NCI-H524 treated with DMSO at 0.1 percent for 48 hours (cell line): ENCODE measurements around the gene OPTN.

ENCODE experiments used
- DNase-seq: peaks from one replicate; lab custom pipeline; 2025; lab: John Stamatoyannopoulos, UW

OPTN gene

GRCh38 chr10:13184276-13184675 lies 84.3 kb downstream of the OPTN start:
- DNase-seq: no peak

DNA sequence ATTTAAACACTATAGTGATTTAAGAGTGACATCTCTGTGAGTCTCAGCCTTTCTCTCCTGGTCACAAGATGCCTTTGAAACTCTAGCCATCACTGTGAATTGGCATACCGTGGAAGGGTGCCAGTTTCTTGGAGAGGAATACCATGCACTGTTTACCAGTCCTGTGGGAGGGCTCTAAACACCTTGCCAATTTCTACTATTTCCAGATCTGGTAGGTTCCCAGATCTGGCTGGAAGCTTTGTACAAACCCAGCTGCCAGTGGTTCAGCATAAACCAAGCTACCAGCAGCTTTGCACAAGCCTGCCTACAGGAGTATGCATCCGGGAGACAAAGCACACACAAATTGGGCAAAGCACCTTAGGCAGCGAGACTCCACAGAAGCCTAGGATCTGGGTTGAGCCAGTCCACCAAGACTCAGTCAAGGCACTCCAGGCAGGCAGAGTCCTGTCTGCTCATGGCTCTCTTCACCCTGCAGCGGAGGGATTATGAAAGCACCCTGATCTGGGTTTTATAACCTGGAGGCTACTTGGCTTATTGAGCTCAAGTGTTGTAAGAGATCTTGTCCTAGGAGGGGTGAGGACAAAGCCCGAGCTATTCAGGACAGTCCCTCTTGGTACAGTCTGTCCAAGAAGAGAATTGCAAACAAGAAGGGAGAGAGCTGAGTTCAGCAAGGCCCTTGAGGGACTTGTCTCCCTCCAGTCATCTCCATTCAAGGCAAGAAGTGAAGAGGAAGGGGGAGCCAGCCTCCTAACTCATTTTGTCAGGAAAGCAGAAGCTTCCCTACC lies 85.0 kb downstream of the OPTN start:
- DNase-seq: no peak

GRCh38 chr10:13187135-13187534 lies 87.2 kb downstream of the OPTN start:
- no peak for DNase-seq
